HepG2 (cell line): ENCODE measurements around the gene CCDC85C. TPM values are rescaled to one million over a fixed set of nuclear protein-coding genes. Genes with fewer than 3 reads are reported as not detected.

Experiments
- ATAD3A ChIP-seq: sonication (generic); formaldehyde crosslinking; IDR thresholded peaks from 2 replicates; pipeline ENCODE4 v1.4.0; 2020; ENCODE audit warnings: missing genetic modification reagents
- ATF5 ChIP-seq: sonication (generic); formaldehyde crosslinking; IDR thresholded peaks from 2 replicates; pipeline ENCODE4 v1.4.0; 2020; ENCODE audit warnings: mild to moderate bottlenecking, low read depth, missing genetic modification reagents
- BHLHE40 ChIP-seq: IDR thresholded peaks from 2 replicates; pipeline ENCODE4 v1.6.1; 2011; ENCODE audit warnings: low read length, improper control_type of control experiment
- CBX5 ChIP-seq: sonication (generic); formaldehyde crosslinking; IDR thresholded peaks from 2 replicates; pipeline ENCODE4 v1.4.0; 2020; ENCODE audit warnings: missing genetic modification reagents, borderline replicate concordance
- EED ChIP-seq: sonication (generic); formaldehyde crosslinking; IDR thresholded peaks from 2 replicates; pipeline ENCODE4 v1.5.0; 2020; ENCODE audit warnings: mild to moderate bottlenecking, missing genetic modification reagents
- FOXO4 ChIP-seq: sonication (generic); formaldehyde crosslinking; conservative IDR thresholded peaks from 2 replicates; pipeline ENCODE4 v1.8.1; 2023; ENCODE audit warnings: missing genetic modification reagents
- GATA4 ChIP-seq: sonication (generic); IDR thresholded peaks from 2 replicates; pipeline ENCODE4 v1.6.1; 2016; ENCODE audit warnings: antibody characterized with exemption, low read depth, borderline replicate concordance
- HNF4A ChIP-seq: sonication (generic); formaldehyde crosslinking; IDR thresholded peaks from 2 replicates; pipeline ENCODE4 v1.4.0; 2020; ENCODE audit warnings: missing genetic modification reagents
- KLF6 ChIP-seq: IDR thresholded peaks from 2 replicates; pipeline ENCODE4 v1.8.0; 2016; ENCODE audit warnings: missing biosample characterization, missing genetic modification reagents
- MXD3 ChIP-seq: IDR thresholded peaks from 2 replicates; pipeline ENCODE4 v1.6.1; 2016; ENCODE audit warnings: mild to moderate bottlenecking, missing biosample characterization, missing genetic modification reagents
- NFKB2 ChIP-seq: sonication (generic); formaldehyde crosslinking; IDR thresholded peaks from 2 replicates; pipeline ENCODE4 v1.4.0; 2020; ENCODE audit warnings: missing genetic modification reagents, borderline replicate concordance
- POLR2AphosphoS5 ChIP-seq: IDR thresholded peaks from 2 replicates; pipeline ENCODE4 v1.6.1; 2012; ENCODE audit warnings: low read depth, low read length
- SMC3 ChIP-seq: IDR thresholded peaks from 2 replicates; pipeline ENCODE4 v1.6.1; 2011; ENCODE audit warnings: low read length, improper control_type of control experiment
- SPEN ChIP-seq: sonication (generic); formaldehyde crosslinking; IDR thresholded peaks from 2 replicates; pipeline ENCODE4 v1.5.1; 2020; ENCODE audit warnings: low read depth, mild to moderate bottlenecking, missing genetic modification reagents
- ZBTB7A ChIP-seq: sonication (generic); formaldehyde crosslinking; IDR thresholded peaks from 2 replicates; pipeline ENCODE4 v1.8.0; 2022; ENCODE audit warnings: mild to moderate bottlenecking, missing genetic modification reagents
- ZGPAT ChIP-seq: IDR thresholded peaks from 2 replicates; pipeline ENCODE4 v1.6.1; 2016; ENCODE audit warnings: mild to moderate bottlenecking
- ZNF296 ChIP-seq: sonication (generic); formaldehyde crosslinking; conservative IDR thresholded peaks from 2 replicates; pipeline ENCODE4 v1.5.0; 2020; ENCODE audit warnings: mild to moderate bottlenecking, missing genetic modification reagents
- ZNF430 ChIP-seq: sonication (generic); formaldehyde crosslinking; IDR thresholded peaks from 2 replicates; pipeline ENCODE4 v1.9.0; 2021; ENCODE audit warnings: mild to moderate bottlenecking, missing genetic modification reagents
- ZNF552 ChIP-seq: sonication (generic); formaldehyde crosslinking; IDR thresholded peaks from 2 replicates; pipeline ENCODE4 v1.9.0; 2022; ENCODE audit warnings: missing genetic modification reagents, mild to moderate bottlenecking, borderline replicate concordance
- ZNF562 ChIP-seq: sonication (generic); formaldehyde crosslinking; IDR thresholded peaks from 2 replicates; pipeline ENCODE4 v1.8.0; 2022; ENCODE audit warnings: missing genetic modification reagents, borderline replicate concordance
- ZNF629 ChIP-seq: sonication (generic); formaldehyde crosslinking; conservative IDR thresholded peaks from 2 replicates; pipeline ENCODE4 v1.5.0; 2020; ENCODE audit warnings: missing genetic modification reagents
- ZNF660 ChIP-seq: sonication (generic); formaldehyde crosslinking; IDR thresholded peaks from 2 replicates; pipeline ENCODE4 v1.5.1; 2020; ENCODE audit warnings: mild to moderate bottlenecking, low read depth, missing genetic modification reagents, borderline replicate concordance
- ZNF724P ChIP-seq: sonication (generic); formaldehyde crosslinking; IDR thresholded peaks from 2 replicates; pipeline ENCODE4 v1.8.0; 2022; ENCODE audit warnings: missing genetic modification reagents, borderline replicate concordance
- ZNF768 ChIP-seq: sonication (generic); formaldehyde crosslinking; IDR thresholded peaks from 2 replicates; pipeline ENCODE4 v1.4.0; 2020; ENCODE audit warnings: missing genetic modification reagents
- ZNF800 ChIP-seq: sonication (generic); formaldehyde crosslinking; IDR thresholded peaks from 2 replicates; pipeline ENCODE4 v1.4.0; 2020; ENCODE audit warnings: missing genetic modification reagents
- polyA plus RNA-seq, 8 experiments: library from polyadenylated mRNA; depleted of rRNA in 3 of 8; stranded (reverse) in 7 of 8; unstranded in 1 of 8; fragments of >200 nt; fragmentation: Illumina TruSeq in 4 of 8; extraction: Trizol in 4 of 8; gene quantifications; 2 replicates each; pipeline versions ENCODE4 v1.2.1 to v1.2.3, GENCODE V29; 2011 to 2016; ENCODE audit warnings: low read depth in 4 of 8, missing spikeins in 1 of 8, mixed read lengths in 1 of 8; ENCODE audit not compliant: insufficient read depth in 1 of 8
- total RNA-seq, 5 experiments: library from RNA; depleted of rRNA; stranded (reverse); fragments of >200 nt; fragmentation: Illumina TruSeq; extraction: Trizol; gene quantifications; 2 replicates each; pipeline ENCODE4 v1.2.3, GENCODE V29; 2016; ENCODE audit warnings: low read depth in 1 of 5

Gene CCDC85C
- total and polyA plus RNA-seq, 2 of the 13 experiments (the other 11 are each of a cell fraction or from before 2014, with no cell fraction given): 18.8 to 43.8 TPM

GRCh38 chr14:99603471-99604277 is at the start of gene CCDC85C (continued):
- TF ChIP-seq ZNF629 (CRISPR knock-in tag): peak; percentile 63
- TF ChIP-seq ZGPAT (CRISPR knock-in tag): peak; percentile 88
- no peak for TF ChIP-seq HNF4A (CRISPR knock-in tag)
- TF ChIP-seq GATA4: no peak
- no peak for TF ChIP-seq SMC3
- TF ChIP-seq MXD3 (CRISPR knock-in tag): peak; percentile 99
- peak; percentile 99 for TF ChIP-seq ZNF724P (CRISPR knock-in tag)
- TF ChIP-seq BHLHE40: peak; percentile 11; the same call in 1 of the 2 replicates
- peak; percentile 72; the same call in 1 of the 2 replicates for TF ChIP-seq ZNF430 (CRISPR knock-in tag)
- peak; percentile 27; the same call in 1 of the 2 replicates for TF ChIP-seq POLR2AphosphoS5
- peak; percentile 98 for TF ChIP-seq NFKB2
- peak; percentile 82 for TF ChIP-seq ZNF768 (CRISPR knock-in tag)
- peak; percentile 79 for TF ChIP-seq SPEN
- peak; percentile 89 for TF ChIP-seq KLF6 (CRISPR knock-in tag)
- TF ChIP-seq ATF5 (CRISPR knock-in tag): peak; percentile 90; the same call in 1 of the 2 replicates
- peak; percentile 75; the same call in 1 of the 2 replicates for TF ChIP-seq ZNF660 (CRISPR knock-in tag)
- TF ChIP-seq FOXO4 (CRISPR knock-in tag): peak; percentile 99
- peak; percentile 99 for TF ChIP-seq EED (CRISPR knock-in tag)
- TF ChIP-seq ZNF562 (CRISPR knock-in tag): peak; percentile 91
- 0 out of 2 replicates have a peak, but pooled peaks have one; percentile 76 for TF ChIP-seq ZNF296 (CRISPR knock-in tag)
- peak; percentile 91 for TF ChIP-seq ZNF800 (CRISPR knock-in tag)
- TF ChIP-seq ZBTB7A: peak; percentile 89
- 0 out of 2 replicates have a peak, but pooled peaks have one; percentile 80 for TF ChIP-seq ATAD3A (CRISPR knock-in tag)
- peak; percentile 98 for TF ChIP-seq ZNF552 (CRISPR knock-in tag)
- TF ChIP-seq CBX5 (CRISPR knock-in tag): no peak
